HG03108 (cell line): ENCODE results near the gene FANK1.

Experiments used
- ATAC-seq: cut with Tn5 transposase; IDR thresholded peaks from one replicate; pipeline ENCODE4 v1.9.1; 2021; ENCODE audit warnings: moderate library complexity; ENCODE audit not compliant: unreplicated experiment

Gene FANK1, protein sequence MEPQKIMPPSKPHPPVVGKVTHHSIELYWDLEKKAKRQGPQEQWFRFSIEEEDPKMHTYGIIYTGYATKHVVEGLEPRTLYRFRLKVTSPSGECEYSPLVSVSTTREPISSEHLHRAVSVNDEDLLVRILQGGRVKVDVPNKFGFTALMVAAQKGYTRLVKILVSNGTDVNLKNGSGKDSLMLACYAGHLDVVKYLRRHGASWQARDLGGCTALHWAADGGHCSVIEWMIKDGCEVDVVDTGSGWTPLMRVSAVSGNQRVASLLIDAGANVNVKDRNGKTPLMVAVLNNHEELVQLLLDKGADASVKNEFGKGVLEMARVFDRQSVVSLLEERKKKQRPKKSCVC

DNA sequence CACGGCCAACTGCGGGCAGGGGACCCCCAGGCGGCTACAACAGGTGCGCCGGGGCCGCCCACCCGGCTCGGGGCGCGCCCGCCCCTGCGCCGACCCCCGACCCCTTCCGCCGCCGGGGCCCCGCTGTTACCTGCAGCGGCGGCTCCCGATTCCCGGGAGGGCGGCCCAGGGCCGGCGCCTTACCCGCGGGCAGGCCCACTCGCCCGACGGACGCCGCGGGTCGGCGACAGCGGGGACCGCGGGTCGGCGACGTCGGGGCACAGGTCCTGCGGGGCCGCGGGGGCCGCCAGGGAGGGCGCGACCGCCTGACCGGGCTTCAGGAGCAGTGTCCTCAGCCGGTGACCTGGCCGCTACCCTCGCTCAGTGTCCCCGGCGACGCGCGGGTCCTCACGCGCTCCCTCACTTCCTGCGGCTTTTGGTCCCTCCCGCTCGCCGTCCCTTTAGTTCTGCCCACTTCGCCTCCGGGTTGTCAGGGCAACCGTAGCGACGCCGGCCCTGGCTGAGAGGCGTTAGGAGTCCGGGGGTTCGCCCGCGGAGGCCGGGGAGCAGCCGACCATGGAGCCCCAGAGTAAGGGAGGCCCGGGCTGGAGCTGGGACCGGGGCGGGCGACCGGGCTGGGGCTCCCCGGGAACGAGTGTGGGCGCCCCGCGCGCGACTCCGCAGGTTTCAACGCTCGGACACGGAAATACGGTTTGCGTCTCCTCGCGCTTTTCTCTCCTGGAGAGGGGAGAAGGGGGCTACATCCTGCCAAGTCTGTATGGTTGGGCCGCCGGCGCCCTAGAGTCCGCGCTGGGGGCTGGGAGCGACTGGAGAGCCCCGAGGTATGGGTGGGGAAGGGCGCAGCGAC, at the start of gene FANK1:
Gene FANK1, plus strand, starts transcription at position 477 of the 847 bp plus-strand sequence. Its CDS starts 79 bp downstream, at position 556.
- peak; percentile 81 for ATAC-seq

DNA sequence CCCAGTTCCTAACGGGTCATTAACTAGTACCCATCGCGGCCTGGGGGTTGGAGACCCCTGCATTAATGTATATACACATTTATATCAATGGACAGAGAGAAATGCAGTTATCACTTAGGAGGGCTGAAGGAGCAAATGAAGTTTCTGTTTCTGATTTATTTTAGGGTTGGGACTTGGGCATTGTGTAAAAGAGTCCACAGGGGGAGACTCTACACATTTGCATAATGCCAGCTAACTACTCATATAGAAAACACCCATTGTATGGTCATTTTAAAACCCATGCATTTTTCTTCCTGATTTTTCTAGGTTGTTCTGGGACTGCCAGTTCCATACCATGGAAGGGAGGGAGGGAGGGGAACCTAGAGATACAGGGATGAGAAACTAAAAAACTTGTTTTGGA, 49.5 kb upstream of the FANK1 start:
- peak; percentile 43 for ATAC-seq

DNA sequence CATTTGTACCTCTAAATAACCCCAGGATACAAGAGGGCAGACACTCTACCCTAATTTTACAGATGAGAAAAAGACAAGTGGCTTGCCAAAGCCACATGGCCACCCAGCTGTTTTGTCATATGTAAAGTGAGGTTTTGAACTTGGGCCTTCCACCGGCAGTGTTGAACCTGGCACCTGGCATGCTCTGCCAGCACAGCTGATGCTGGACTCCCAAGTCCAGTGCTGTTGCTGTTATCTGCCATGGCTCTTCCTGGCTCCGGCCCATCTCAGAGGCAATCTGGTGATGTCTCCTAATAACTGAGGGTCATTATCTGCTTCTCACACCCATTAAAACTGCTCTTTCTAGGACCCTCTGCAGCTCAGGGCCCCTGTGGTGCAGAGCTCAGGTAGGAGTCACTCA, 48.0 kb upstream of the FANK1 start:
- ATAC-seq: no peak

DNA sequence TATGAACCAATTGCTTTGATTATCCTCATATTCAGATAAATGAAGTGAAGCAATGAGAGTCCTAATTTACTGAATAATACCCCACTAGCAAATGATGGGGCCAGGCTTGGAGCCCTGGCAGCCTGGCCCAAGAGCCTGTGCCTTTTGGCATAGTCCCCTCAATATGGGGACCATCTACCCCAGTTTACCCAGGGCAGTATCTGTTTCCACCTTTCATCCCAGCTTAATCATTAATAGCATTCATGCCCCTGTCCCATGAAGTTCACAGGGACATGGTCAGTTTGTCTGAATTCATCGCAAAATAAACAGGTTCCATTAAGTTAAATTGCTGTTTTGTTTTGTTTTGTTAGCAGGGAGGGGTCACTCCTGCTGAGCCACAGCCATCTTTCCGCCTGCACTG, 47.5 kb upstream of the FANK1 start:
- ATAC-seq: no peak

DNA sequence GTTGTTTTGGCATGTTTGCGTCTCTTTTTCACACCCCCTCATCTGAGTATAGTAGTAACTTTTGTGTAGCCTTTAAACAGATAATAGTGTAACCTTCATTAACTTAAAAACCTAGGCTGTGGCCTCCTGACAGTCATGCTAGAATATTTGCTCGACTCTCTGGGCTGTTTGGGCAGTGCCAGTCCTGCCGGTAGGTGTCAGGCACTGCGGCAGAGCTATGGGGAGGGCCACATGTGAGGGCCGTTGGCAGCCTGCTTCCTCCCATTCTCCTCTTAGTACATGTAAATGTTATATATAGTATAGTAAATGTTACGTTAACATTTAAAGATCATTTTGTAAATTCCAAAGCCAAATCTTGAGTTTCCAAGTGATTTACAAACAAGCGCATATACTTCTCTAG, 46.9 kb upstream of the FANK1 start:
- ATAC-seq: no peak

DNA sequence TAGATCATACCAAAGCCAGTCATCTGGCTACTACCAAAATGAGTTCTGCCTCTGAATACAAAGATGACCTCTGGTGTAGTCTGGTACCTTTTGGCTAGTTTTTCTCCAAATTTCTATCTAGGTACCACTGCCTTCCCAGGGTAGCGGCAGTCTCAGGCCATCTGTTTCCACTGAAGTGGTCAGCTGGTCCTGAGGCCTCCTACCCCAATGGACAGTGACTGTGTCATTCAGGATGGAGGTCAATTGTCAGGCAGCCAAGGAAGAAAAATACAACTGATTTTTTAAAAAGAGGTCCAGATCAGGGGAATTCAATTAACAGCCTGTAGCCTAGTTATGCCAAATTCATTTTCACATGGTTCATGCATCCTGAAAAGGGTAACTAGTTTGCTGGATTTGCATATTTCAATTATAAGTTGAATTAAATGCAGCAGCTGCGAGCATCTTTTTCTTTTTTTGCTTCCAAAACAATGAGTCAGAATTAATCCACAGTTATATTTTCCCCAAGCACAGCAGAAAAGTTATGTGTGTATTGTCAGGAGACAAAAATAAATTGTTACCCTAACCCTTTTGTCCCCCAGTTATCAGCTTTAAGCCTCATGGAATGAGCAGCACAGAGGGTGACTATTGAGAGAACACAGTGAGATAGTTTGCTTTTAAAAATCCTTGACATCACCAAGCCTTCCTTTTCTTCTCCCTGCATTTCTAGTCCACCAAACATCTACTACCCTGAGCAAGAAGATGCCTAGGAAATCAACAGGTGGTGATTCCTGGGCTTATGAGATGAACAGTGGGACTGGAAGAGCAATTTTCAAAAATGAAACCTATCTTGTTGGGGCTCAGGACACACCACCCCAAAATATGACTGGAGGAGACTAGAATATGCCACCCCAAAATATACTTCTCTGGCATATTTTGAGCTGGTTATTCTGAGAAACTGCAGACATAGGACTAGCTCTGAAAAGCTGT, 45.3 kb upstream of the FANK1 start:
- ATAC-seq: no peak

DNA sequence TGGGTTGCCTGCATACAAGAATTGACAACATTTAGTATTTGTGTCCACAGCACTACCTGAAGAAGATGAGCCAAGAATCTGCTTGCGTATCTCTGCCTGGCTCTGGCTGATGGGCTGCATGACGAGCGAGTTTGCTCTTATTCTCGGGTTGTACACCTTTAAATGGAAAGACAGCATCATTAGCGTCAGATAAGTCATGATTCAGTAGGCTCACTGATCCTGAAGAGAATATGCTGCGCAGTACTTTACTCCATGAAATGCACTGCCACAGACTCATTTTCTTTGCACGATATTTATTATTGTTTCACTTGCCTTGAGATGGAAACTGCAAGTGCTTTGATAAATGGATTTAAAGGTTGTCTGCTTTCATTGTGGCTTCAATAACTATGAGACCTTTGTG, 43.9 kb upstream of the FANK1 start:
- no peak for ATAC-seq

DNA sequence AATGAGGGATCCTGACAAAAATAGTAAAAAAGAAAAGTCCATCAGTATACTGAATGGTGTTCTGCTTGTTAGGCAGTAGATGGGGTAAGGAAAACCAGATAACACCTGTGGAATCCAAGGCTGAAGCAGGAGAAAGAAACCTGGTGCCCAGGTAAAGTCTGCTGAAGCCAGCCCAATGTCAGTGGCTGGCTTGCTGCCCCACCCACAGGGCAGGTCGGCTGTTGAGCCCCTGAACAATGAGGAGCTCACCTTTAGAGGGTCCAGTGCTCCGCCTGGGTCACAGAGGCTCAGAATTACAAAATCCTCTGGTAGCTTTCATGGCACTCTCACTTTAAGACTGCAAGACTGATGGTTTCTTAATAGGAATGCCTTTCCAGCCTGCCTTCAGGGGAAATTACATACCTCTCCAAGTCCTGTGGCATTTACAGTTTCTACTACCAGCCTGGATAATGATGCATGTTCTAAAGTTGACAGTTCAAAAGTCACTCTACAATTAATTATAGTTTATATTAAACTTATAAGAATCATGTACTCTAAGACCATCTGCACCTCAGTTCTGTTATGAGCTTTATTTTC, 39.1 kb upstream of the FANK1 start:
- ATAC-seq: no peak

DNA sequence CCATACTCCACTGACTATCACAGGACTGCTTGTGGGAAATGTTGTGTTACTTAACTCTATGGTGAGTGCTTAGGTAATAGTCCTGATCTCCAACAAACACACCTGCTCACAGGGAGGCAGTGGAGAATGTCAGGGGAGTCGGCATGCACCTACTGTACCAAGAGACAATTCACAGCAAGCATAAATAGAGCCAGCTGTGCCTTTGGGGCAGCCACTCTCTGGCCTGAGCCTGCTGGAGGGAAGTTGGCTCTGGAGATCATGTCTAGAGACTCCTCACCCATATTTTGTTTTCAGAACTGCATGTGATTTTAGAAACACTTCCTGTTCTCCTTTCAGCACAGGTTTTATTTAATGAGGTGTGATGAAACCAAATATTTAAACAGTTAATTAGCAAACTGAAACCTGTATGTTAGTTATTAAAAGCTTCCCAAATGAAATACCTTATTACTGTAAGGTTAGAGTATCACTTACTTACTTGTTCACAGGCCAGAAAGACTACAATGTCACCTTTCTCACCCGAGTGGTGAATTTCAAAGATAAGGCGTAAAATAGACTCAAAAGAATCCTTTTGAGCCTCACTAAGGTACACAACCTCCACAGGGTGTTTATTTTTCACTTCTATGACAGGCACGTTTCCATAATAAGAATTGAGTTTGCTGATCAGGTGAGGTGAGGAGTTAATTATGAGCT, 37.1 kb upstream of the FANK1 start:
- ATAC-seq: no peak

DNA sequence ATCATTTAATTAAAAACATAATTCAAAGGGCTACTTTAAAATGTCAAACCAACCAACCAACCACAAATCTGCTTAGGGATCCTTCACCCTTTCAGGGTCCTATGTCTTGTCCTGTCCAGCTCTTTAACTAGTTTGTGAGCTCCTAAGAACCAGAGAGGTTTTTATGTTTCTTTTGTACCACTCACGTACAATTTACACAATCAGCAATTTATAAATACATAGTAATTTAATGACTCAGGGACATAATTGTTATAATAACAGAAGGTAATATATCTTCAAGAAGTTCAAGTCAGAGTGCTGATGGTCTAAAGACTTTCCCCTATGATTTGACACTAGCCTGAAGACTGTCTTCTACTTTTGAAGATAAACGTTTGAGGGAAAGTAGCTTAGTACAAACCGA, 31.2 kb upstream of the FANK1 start:
- ATAC-seq: no peak

DNA sequence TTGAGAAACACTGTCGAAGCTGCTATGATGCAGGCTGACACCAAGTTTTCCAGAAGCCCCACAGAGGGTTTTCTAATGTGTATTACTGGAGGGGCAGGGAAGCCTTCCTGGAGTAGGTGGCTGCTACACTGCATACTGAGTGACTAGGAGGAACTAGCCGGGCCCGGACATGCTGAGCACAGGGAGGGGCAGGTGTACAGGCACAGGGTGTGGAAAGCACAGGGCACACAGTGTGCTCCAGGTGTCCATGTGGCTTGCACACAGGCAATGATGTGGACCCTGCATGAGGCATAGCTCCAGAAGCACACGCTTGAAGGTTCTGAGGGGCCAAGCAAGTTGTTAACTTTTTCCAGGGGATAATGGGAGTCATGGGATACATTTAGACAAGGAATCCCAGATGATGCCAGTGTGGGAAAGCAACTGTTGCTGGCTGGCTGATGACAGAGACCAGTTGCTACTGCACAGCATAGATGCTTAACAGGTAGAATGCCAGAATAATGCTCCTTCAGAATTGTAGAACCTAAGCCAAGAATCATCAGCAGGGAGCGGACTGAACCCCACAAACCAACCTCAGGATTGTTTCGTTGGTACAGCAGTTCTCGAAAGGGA, 29.8 kb upstream of the FANK1 start:
- ATAC-seq: no peak

DNA sequence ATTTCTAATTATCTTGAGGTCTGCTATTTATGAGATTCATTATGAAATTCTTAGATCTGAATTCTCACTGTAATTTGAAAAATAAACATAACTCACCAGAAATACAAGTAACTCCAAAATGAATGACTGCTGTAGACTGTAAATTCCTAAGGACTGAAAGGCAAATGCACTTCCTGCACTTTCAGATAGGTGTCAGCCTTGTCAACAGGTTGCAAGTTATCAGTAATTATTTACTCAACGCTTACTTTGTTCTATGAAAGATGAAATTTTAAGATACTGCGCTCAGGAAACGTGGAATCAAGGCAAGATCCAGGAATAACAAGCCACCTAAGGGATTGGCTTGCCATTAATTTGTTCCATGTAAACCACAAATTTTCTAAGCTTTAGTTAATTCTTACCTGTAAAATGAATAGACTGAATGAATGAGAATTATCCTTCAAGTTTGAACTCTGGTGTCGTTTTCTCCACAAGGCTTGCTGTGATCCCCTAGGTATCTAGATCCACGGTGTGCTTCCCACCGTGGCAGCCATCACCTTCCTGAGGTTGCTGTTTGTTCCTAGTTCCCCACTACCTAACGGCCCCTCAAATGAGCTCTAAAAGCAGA, 27.9 kb upstream of the FANK1 start:
- ATAC-seq: peak; percentile 61

DNA sequence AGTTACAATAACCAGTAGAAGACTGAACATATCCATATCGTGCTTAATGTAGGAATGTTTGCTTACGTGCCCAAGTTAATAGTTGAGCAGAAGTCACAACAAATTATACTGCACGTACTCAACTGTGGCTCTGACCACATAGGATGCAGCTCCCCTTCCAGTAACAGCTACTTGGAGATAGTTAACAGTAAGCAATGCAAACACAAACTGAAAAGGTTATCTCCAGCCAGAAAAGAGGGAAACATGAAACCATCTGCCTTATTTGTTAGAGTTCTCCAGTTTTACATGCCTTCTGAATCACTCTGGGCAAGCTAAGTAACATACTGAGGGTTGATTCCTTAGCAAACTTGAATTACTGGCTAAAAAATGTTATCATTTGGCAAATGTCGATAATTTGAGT, 25.0 kb upstream of the FANK1 start:
- no peak for ATAC-seq

DNA sequence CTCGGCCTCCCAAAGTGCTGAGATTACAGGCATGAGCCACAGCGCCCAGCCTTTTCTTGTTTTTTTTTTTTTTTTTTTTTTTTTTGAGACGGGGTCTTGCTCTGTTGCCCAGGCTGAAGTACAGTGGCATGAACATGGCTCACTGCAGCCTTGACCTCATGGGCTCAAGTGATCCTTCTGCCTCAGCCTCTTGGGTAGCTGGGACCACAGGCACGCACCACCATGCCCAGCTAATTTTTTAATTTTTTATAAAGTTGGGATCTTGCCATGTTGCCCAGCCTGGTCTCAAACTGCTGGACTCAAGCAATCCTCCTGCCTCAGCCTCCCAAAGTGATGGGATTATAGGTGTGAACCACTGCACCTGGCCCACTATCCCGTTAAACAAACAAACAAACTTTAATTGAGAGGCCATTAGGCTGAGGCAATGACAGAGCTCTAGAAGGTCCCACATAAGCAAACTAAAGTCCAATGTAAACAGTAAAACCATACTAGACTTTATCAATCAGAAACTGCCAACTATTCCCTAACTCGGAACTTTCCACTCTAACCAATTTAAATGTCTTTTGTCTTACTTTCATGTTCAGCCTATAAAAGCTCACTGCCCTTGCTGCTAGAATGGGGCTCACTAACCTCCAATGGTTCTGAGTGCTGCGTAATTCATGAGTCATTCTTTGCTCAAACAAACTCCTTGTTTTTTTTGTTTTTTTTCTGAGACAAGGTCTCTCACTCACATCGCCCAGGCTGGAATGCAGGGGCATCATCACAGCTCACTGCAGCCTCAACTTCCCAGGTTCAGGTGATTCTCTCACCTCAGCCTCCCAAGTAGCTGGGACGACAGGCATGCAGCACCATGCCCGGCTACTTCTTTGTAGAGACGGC, 17.2 kb upstream of the FANK1 start:
- ATAC-seq: no peak

DNA sequence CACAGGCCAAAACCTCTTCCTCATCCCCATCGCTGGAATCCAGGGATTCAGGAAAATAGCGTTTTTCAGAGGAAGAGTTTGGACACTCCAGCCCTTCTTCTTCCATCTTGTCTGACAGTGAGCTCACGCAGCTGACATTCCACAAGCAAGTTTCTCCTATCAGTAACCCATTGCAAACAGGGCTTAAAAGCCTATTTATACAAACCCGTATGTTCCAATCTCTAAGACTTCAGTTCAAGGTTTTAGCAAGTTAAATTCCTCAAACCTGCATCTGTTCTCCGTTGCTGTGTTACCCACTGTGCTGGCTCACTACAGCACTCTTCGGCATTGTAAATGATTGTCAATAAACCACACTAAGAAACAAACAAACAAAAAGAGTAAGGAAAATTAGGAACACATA, 15.6 kb upstream of the FANK1 start:
- no peak for ATAC-seq

DNA sequence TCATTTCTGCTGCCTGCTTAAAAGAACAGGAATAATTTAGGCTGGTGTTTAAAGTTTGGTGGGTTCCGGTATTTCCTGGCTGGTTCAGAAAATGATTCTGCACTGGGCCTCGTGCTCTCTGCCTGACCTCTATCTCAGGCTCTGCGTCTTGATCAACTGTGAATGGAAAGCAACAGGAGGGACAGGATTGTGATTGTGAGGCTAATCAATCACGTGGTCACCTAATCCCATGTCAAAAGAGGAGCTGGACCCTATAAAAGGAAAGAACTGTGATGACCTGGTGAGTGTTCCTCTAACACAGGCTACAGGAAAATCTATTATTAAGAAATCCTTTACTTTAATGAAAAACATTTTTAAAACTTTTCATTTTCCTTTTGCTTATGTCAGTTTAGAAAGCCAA, 15.2 kb upstream of the FANK1 start, which contains the start of gene DHX32:
Gene DHX32, minus strand, starts transcription at position 101 of the 400 bp plus-strand sequence. CDS start 468 bp downstream, outside the sequence.
- ATAC-seq: no peak

DNA sequence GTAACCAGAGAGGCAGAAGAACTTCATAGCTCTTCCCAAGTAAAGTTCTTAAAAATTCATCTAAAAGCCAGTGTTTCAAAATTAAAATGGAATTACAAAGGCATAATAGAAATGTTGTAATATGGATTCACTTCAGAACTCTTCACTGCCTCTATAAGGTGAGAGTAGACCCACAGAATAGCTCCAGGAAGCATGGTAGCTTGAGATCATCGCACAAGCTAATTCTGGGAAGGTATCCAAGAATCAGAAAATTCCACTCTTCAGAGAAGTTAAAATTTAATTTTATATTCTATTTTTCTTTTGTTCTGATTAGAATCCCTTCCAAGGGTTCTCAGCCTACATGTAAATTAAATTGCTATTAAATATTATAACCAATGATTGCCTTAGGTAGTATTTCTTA, 13.8 kb upstream of the FANK1 start:
- no peak for ATAC-seq

DNA sequence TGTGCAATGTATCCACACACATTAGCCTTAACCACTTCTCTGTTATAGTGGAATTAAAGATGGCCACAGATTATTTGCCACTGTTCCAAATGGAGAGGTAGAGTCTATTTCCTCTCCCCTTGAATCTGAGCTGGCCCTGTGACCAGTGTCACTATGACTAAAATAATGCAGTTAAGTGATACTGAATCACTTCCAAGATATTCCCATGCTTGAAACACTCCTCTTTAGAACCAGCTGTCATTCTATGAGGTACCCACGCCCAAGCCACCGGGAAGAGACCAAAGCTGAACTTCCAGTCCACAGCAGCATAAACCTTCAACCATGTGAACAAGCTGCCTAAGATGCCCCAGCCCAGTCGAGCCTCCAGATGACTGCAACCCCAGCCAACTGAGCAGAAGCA, 13.2 kb upstream of the FANK1 start:
- ATAC-seq: no peak
